Endometrial microvascular endothelial cells (primary cell): ENCODE data around the gene TRNT1. TPM values are rescaled to one million over a fixed set of nuclear protein-coding genes. Genes with fewer than 3 reads are reported as not detected.

Experiments
- in situ Hi-C: cut with HindIII; loops from 2 replicates; pipeline ENCODE4 v1.10.0; 2017; ENCODE audit warnings: low sequenced_read_pairs, low pct_unique_long_range_greater_than_20kb; ENCODE audit errors: inconsistent ontology term
- total RNA-seq: library from RNA; depleted of rRNA; stranded (reverse); fragments of >200 nt; gene quantifications from one replicate; pipeline ENCODE4 v1.2.3, GENCODE V29; 2015; ENCODE audit errors: inconsistent ontology term

The TRNT1 gene
- total RNA-seq, 1 donor from 2014 or later = 32.6 TPM

GRCh38 chr3:3109407-3110298 lies 17.1 kb upstream of the TRNT1 start:
- in situ Hi-C loops = no loop called here

- in situ Hi-C loops = no loop called here
Observed at GRCh38 chr3:3110299-3110630, 16.5 kb upstream of the TRNT1 start, which contains the start of gene IL5RA. TSS of gene IL5RA (minus strand) at chr3:3110374. CDS start at chr3:3104984, 5,390 bp downstream.

GRCh38 chr3:3110749-3111361 lies 15.9 kb upstream of the TRNT1 start:
- in situ Hi-C loops = no loop called here

GRCh38 chr3:3113042-3113709 lies 13.6 kb upstream of the TRNT1 start:
- in situ Hi-C loops = no loop called here

- in situ Hi-C loops = no loop called here
Observed at GRCh38 chr3:3117651-3118050, 9.1 kb upstream of the TRNT1 start.

GRCh38 chr3:3119393-3119851 lies 7.3 kb upstream of the TRNT1 start:
- in situ Hi-C loops = no loop called here

GRCh38 chr3:3125977-3126376 lies 763 bp upstream of the TRNT1 start:
- in situ Hi-C loops = no loop called here

- in situ Hi-C loops = no loop called here
Observed at GRCh38 chr3:3127432-3128010, 781 bp downstream of the TRNT1 start.

- in situ Hi-C loops = no loop called here
Observed at GRCh38 chr3:3129579-3129978, 2.8 kb downstream of the TRNT1 start.

GRCh38 chr3:3133500-3133899 lies 6.8 kb downstream of the TRNT1 start:
- in situ Hi-C loops = no loop called here

GRCh38 chr3:3134750-3135448 lies 8.2 kb downstream of the TRNT1 start:
- in situ Hi-C loops = no loop called here

GRCh38 chr3:3137526-3137925 lies 10.8 kb downstream of the TRNT1 start:
- in situ Hi-C loops = no loop called here

- in situ Hi-C loops = no loop called here
Observed at GRCh38 chr3:3141939-3142338, 15.2 kb downstream of the TRNT1 start.

GRCh38 chr3:3145831-3146230 lies 19.1 kb downstream of the TRNT1 start:
- in situ Hi-C loops = no loop called here

GRCh38 chr3:3149560-3149959 lies 22.8 kb downstream of the TRNT1 start:
- in situ Hi-C loops = no loop called here

- in situ Hi-C loops = no loop called here
Observed at GRCh38 chr3:3151513-3151912, 24.8 kb downstream of the TRNT1 start.

GRCh38 chr3:3154879-3155610 lies 28.3 kb downstream of the TRNT1 start:
- in situ Hi-C loops = no loop called here

GRCh38 chr3:3157484-3157883 lies 30.7 kb downstream of the TRNT1 start:
- in situ Hi-C loops = no loop called here
